NCI-H2029 (cell line): ENCODE results near the gene RPL13.

Experiments used
- DNase-seq: peaks from one replicate; lab custom pipeline; 2025; lab: John Stamatoyannopoulos, UW

RPL13 gene

GRCh38 chr16:89545044-89545830 is 15.2 kb upstream of the RPL13 start:
- no peak for DNase-seq

- no peak for DNase-seq
Observed at GRCh38 chr16:89545831-89546574, 14.5 kb upstream of the RPL13 start.

- no peak for DNase-seq
Observed at GRCh38 chr16:89546781-89547180, 13.7 kb upstream of the RPL13 start.

- no peak for DNase-seq
Observed at GRCh38 chr16:89547291-89547690, 13.2 kb upstream of the RPL13 start.

- no peak for DNase-seq
Observed at GRCh38 chr16:89547860-89548259, 12.6 kb upstream of the RPL13 start.

GRCh38 chr16:89548344-89549006 is 12.0 kb upstream of the RPL13 start:
- DNase-seq = no peak

GRCh38 chr16:89549007-89549700 is 11.3 kb upstream of the RPL13 start:
- no peak for DNase-seq

- no peak for DNase-seq
Observed at GRCh38 chr16:89550421-89551007, 10.0 kb upstream of the RPL13 start.

GRCh38 chr16:89552329-89552728 is 8.2 kb upstream of the RPL13 start:
- DNase-seq = no peak

- no peak for DNase-seq
Observed at GRCh38 chr16:89552913-89553312, 7.6 kb upstream of the RPL13 start.

GRCh38 chr16:89553733-89554132 is 6.7 kb upstream of the RPL13 start:
- DNase-seq = no peak

- no peak for DNase-seq
Observed at GRCh38 chr16:89554343-89554742, 6.1 kb upstream of the RPL13 start.

- no peak for DNase-seq
Observed at GRCh38 chr16:89555265-89555664, 5.2 kb upstream of the RPL13 start.

GRCh38 chr16:89555780-89556179 is 4.7 kb upstream of the RPL13 start:
- no peak for DNase-seq

- no peak for DNase-seq
Observed at GRCh38 chr16:89556750-89557689, 3.5 kb upstream of the RPL13 start.

GRCh38 chr16:89557690-89558490 is 2.6 kb upstream of the RPL13 start:
- DNase-seq = no peak

GRCh38 chr16:89561142-89561883 is 831 bp downstream of the RPL13 start:
- no peak for DNase-seq

GRCh38 chr16:89561884-89562599 is 1.6 kb downstream of the RPL13 start:
- DNase-seq = no peak

- DNase-seq = no peak
Observed at GRCh38 chr16:89562939-89563338, 2.5 kb downstream of the RPL13 start.
